Measurements from ENCODE around the gene KCNK5. TPM values are rescaled to one million over a fixed set of nuclear protein-coding genes. Genes with fewer than 3 reads are reported as not detected.

KCNK5 gene
- total RNA-seq, 4 donors from 2014 or later: 9.2 to 14.3 (median 13.0) TPM

DNA sequence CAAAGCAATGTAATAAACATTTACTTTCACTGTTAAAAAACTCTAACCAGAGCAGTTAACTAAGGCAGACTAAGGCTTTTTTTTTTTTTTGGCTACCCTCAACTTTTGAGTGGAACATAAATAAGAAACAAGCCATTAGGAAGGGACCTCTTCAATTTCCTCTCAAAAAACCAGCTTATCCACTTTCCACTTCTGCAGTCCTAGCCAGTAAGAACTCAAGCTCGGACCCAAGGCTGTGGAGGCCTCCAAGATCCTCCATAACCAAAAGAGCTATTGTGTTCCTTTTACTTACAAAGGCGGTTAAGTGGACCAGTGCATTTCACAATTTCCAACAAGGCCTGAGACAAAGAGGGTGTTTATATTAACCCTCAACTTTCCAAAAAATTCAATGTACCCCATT lies 5.3 kb downstream of the KCNK5 start:
- no peaks in the 10 kb centered on the region for H3K27me3 ChIP-seq

DNA sequence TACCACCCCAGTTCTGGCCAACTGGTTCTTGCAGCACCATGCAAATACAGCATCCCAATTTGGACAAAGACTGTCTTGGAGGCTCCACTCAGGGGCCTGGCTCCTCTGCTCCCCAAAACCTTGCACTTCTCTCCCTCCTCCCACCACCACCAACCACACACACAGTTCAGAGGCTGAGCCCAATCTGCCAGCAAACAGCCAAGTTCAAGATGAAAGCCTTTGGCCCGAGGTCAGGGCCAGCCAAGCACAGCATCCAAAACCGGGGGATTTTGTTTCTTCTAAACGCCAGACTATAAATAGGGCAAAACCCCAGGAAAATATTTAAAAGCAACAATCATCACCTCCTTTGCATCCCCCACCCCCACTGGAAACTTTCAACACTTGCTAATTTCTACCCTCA lies 5.7 kb downstream of the KCNK5 start:
- H3K36me3 ChIP-seq: no peaks in the 10 kb centered on the region
- H3K4me1 ChIP-seq: peaks cover 76 to 84% of the 10 kb centered on the region in 2 donors
- intact Hi-C loops (cut with DNase I): no loop called here
- no peaks in the 10 kb centered on the region for H3K27me3 ChIP-seq
- no peak overlapping the region for H3K4me3 ChIP-seq (replicated peaks in 1 of 3)
- peak overlapping the region; percentile 83 to 91 (median 88) for H3K27ac ChIP-seq
- WGBS, 2 donors: 15 to 25% methylated on average over 3 of the region's 3 CpGs
- no peak for TF ChIP-seq POLR2A (IDR thresholded peaks at IDR 0.05)
- TF ChIP-seq, protein P1, sequence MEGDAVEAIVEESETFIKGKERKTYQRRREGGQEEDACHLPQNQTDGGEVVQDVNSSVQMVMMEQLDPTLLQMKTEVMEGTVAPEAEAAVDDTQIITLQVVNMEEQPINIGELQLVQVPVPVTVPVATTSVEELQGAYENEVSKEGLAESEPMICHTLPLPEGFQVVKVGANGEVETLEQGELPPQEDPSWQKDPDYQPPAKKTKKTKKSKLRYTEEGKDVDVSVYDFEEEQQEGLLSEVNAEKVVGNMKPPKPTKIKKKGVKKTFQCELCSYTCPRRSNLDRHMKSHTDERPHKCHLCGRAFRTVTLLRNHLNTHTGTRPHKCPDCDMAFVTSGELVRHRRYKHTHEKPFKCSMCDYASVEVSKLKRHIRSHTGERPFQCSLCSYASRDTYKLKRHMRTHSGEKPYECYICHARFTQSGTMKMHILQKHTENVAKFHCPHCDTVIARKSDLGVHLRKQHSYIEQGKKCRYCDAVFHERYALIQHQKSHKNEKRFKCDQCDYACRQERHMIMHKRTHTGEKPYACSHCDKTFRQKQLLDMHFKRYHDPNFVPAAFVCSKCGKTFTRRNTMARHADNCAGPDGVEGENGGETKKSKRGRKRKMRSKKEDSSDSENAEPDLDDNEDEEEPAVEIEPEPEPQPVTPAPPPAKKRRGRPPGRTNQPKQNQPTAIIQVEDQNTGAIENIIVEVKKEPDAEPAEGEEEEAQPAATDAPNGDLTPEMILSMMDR (IDR thresholded peaks at IDR 0.05): no peak
- H3K9me3 ChIP-seq: no peaks in the 10 kb centered on the region
- DNase-seq: peak; percentile 69 to 70

More for the DNA sequence above, 5.3 kb downstream of the KCNK5 start:
- WGBS, 2 donors: 22 to 23% methylated on average over 2 of the region's 2 CpGs
- Histone ChIP-seq H3K4me3 (replicated peaks in 1 of 3) (no peak overlapping the region), H3K27ac (peak overlapping the region; percentile 83 to 91 (median 88)), H3K36me3 (no peaks in the 10 kb centered on the region), H3K9me3 (no peaks in the 10 kb centered on the region), H3K4me1 (peaks cover 72 to 79% of the 10 kb centered on the region in 2 donors)
- TF ChIP-seq, protein P1 (IDR thresholded peaks at IDR 0.05): no peak
- no peak for TF ChIP-seq POLR2A (IDR thresholded peaks at IDR 0.05)
- peak; percentile 70 to 80 for DNase-seq
- intact Hi-C loops (cut with DNase I): no loop called here

DNA sequence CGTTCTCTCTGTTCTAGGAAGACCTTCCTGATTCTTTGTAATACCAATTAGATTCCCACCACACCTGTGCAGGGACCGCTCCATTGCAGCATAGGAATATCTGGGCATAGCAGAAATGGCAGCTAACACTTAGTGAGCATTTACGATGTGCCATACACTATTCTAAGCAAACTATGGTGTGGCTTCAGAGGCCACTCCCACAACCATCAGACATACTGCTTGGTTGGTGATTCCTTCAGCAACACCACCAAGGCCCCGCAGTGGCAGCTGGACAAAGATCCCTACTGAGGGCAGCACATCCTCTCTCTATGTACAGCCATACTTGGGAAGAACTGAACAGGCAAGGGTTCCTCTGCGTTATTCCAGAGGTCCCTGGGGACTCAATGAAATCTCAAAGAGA lies 6.2 kb downstream of the KCNK5 start:
- Histone ChIP-seq H3K36me3 (no peaks in the 10 kb centered on the region), H3K27ac (peak overlapping the region; percentile 83 to 91 (median 88)), H3K4me1 (peaks cover 77 to 88% of the 10 kb centered on the region in 2 donors), H3K4me3 (replicated peaks in 1 of 3) (no peak overlapping the region), H3K9me3 (no peaks in the 10 kb centered on the region), H3K27me3 (no peaks in the 10 kb centered on the region)
- TF ChIP-seq, protein P1 (IDR thresholded peaks at IDR 0.05): no peak
- no peak for TF ChIP-seq POLR2A (IDR thresholded peaks at IDR 0.05)
- no peak for DNase-seq
- intact Hi-C loops (cut with DNase I): no loop called here
- WGBS, 2 donors: 79 to 86% methylated on average over 5 of the region's 5 CpGs

DNA sequence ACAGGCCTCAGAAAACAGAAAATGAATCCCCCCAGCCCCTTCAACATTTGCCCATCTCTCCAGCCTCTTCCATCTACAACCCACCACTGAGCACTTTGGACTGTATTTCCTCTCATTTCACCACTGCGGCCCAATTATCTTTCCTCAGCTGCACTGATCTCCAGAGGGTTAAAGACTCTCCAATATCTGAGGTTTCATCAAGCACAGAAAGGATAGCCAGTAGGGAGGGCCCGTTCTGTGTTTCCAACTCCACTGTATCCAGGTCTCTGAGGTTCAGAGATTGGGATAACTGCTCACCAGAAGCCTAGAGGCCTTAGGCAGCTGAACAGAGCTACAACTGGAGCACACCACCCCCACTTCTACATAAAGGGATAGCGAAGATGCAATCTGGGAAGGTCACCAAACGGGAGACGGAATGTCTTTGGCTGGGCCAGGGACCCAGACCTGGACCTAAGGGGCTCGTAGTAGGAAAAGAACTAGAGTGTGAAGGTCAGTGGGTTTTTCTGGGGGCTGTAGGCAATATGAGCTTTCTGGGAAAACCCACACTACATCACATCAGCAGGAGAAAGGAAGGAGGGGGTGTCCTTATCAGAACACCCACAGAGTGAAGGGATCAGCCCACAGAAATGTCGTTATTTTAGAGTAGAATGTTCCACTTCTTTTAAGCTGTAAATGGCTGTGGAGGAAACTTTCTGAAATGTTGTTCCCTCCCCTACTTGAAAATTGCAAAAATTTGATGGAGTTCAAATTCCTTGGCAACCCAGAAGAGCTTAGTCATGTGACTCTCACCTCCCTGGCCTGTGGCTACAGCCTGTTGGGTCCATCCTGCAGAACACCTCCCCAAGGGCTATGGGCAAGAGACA lies 7.3 kb downstream of the KCNK5 start:
- H3K27ac ChIP-seq: peak overlapping the region; percentile 83 to 91 (median 88)
- no peak for DNase-seq
- H3K4me1 ChIP-seq: peaks cover 74 to 95% of the 10 kb centered on the region in 2 donors

More for the DNA sequence above, 7.3 kb downstream of the KCNK5 start:
- TF ChIP-seq, protein P1 (IDR thresholded peaks at IDR 0.05): no peak
- TF ChIP-seq POLR2A (IDR thresholded peaks at IDR 0.05): no peak
- H3K36me3 ChIP-seq: no peaks in the 10 kb centered on the region
- intact Hi-C loops (cut with DNase I): no loop called here
- 55 to 63% methylated on average over 7 of the region's 7 CpGs for WGBS, 2 donors
- no peak overlapping the region for H3K4me3 ChIP-seq (replicated peaks in 1 of 3)
- H3K27me3 ChIP-seq: no peaks in the 10 kb centered on the region
- no peaks in the 10 kb centered on the region for H3K9me3 ChIP-seq
